HG02970 (cell line): ENCODE measurements around the gene SPSB1.
"Not testable (repeated sequence)": the region's sequence is repeated elsewhere in the genome, so short reads cannot be mapped to it uniquely, and the experiment has no call there.

Experiments
- ATAC-seq: cut with Tn5 transposase; IDR thresholded peaks from one replicate; pipeline ENCODE4 v1.9.1; 2021; ENCODE audit warnings: mild to moderate bottlenecking, moderate library complexity, moderate number of reproducible peaks; ENCODE audit not compliant: unreplicated experiment, low FRiP score

The SPSB1 gene

DNA sequence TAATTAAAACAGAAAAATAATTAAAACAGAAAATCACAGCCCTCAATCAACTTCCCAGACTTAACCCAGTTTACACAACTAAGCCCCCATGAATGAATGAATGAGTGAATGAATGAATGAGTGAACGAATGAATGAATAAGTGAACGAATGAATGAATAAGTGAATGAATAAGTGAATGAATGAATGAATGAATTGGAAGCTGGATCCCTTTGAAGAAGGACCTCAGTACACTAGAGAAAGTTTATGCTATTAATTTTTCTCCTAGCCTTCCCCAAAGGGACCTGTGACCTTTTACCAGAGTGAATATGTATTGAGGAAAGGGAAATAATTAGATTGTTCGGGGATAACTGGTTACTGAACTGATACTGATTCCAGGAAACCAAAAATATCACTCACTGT lies 5.6 kb downstream of the SPSB1 start:
- no peak for ATAC-seq

DNA sequence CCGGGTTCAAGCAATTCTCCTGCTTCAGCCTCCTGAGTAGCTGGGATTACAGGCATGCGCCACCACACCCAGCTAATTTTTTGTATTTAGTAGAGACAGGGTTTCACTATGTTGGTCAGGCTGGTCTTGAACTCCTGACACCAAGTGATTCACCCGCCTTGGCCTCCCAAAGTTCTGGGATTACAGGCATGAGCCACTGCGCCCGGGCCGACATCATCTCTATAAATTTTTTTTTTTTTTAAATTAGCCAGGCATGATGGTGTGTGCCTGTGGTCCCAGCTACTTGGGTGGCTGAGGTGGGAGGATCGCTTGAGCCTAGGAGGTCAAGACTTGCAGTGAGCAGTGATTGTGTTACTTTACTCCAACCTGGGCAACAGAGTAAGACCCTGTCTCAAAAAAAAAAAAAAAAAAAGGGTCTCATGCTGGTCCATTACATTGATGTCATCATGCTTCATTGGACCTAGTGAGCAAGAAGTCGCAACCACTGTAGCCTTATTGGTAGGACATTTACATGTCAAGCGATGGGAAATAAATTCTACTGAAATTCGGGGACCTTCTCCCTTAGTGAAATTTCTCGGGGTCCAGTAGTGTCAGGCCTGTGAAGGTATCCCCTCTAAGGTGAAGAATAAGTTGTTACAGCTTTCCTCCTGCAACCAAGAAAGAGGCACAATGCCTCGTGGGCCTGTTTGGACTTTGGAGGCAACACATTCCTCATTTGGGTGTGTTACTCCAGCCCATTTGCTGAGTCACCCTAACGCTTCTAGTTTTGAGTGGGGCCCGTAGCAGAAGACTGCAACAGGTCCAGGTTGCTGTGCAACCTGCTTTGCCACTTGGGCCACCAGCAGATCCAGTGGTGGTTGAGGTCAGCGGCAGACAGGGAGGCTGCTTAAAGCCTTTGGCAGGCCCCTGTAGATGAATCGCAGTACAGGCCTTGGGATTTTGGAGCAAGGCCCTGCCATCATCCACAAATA lies 7.2 kb downstream of the SPSB1 start:
- ATAC-seq = not testable (repeated sequence)

DNA sequence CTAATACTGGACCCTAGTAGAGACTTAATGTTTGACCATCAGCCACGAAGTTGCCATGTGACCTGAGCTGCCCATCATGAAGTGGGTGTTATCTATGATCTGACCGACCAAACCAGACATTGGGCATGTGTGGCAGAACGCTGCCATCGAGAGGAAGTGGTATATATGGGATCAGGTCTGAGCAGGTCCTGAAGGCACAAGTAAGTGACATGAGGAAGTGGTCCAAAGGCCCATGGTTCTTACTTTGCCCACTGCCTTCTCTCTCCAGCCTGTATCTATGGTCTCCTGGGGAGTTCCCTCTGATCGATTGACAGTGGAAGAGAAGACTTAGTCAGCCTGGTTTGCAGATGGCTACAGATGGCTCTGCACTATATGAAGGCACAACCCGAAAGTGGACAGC lies 7.9 kb downstream of the SPSB1 start:
- ATAC-seq = no peak

GRCh38 chr1:9302745-9303524 lies 10.2 kb downstream of the SPSB1 start:
- no peak for ATAC-seq

DNA sequence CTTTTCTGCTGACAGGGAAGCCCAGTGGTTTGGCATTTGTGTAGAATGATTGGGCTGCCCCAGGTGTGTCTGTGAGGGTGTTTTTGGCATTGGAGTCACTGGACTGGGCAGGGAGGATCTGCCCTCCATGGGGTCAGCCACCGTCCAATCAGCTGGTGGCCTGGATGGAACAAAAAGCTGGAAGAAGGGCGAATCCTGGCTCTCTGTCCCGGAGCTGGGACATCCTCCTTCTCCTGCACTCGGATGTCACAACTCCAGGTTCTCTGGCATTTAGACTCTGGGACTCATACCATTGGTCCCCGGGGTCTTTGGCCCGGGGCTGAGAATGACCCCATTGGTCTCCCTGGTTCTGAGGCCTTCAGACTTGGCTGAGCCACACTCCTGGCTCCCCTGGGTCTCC lies 11.2 kb downstream of the SPSB1 start:
- ATAC-seq = no peak

GRCh38 chr1:9305216-9305615 lies 12.5 kb downstream of the SPSB1 start:
- no peak for ATAC-seq

DNA sequence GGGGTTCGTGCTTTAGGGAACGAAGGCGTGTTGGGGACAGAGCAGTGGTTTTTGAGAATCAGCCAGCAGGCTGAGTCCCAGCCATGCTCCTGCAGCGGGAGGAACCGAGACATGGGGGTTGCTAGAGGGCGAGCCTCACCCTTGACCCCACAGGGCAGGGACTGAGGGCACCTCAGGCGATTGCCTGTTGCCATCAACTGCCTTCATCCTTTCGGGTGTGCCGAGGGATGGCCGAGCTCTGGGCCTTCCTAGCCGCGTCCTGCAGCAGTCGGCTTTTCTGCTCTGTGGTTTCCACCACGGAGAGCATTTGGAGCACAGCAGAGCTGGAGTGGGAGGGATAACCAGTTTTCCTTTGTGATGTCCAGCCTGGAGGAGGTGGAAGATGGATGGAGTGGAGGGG lies 13.3 kb downstream of the SPSB1 start:
- ATAC-seq = no peak

DNA sequence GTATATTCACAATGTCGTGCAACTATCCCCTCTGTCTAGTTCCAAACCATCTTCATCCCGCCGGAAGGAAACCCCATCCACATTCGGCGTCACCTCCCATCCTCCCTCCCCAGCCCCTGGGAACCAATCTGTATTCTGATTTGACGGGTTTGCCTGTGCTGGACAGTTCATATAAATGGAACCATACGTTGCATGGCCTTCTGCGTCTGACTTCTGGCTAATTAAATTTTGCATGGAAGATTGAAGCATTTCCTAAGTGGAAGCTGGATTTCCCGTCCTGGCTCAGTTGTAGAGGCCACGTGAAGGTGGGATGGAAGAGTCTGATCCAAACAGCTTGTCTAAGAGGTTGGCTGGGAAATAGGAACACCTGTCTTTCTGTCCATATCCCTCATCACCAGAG lies 14.6 kb downstream of the SPSB1 start:
- no peak for ATAC-seq

DNA sequence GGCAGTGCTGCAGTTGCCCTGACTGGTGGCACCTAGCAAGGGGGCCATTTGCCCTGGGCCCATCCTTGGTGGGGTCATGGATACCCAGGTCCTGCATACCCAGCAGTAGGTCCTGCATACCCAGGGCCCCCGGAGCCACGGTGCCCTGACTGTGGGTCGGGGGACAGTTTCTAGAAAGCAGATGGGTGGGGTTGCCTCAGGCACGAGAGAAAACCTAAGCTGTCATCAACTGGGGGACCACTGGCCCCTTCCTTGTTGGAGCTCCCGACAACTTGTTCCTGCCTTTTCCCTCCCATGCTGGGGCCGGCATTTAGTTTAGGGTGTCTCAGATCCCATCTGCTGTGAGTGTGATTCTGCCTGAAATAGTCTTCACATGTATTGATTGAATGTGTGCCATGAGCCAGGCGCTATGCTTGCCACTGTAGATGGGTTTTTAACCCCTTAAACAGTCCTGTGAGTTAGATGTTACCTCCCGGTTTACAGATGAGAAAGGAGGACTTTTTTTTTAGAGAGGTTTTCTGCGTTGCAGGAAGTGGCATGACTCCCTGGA lies 15.6 kb downstream of the SPSB1 start:
- ATAC-seq = no peak

DNA sequence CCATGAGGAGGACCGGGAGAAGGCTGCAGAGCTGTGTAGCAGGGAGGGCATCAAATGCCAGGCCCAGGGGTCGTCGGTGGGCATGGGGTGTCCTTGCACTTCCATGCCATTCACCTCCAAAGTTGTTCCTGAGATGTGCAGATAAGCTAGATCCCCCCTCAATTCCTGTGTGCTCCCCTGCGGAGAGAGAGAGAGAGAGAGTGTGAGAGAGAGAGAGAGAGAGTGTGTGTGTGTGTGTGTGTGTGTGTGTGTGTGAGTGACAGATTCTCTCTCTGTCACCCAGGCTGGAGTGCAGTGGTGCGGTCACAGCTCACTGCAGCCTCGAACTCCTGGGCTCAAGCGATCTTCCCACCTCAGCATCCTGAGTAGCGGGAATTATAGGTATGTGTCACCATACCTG lies 16.4 kb downstream of the SPSB1 start:
- no peak for ATAC-seq

DNA sequence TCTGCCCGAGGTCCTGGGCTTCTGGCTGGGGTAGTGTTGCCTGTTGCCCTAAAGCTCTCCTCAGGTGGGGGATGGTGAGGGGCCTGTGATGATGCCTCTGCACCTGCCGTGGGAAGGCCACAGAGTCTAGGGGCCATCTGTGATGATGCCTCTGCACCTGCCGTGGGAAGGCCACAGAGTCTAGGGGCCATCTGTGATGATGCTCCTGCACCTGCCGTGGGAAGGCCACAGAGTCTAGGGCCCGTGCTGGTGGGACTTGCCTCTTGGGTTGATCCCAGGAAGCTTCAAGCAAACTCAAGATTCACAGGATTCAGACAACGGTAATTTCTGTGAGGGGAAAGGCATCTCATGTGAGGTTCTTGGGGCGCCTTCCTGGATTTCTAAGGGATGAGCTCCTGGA lies 17.3 kb downstream of the SPSB1 start:
- ATAC-seq = no peak

DNA sequence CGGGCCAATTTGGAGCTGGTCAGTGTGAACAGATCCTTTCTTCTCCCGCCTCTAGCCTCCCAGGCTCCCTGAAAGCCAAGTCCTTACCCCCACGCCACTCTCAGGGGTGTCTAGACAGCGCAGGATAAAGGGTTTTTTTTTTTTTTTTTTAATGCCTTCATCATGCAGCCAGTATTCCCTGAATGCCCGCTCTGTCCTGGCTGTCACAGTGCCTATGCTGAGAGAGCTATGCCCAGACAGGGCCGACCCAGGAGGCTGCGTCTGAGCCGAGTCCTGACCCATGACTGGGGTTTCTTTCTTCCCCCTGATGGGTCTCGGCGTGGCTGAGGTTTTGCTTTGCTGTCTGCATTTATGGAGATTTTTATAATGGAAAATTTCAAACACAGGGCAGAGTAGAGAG lies 18.3 kb downstream of the SPSB1 start:
- no peak for ATAC-seq

- no peak for ATAC-seq
Measured at GRCh38 chr1:9311479-9311878, 18.8 kb downstream of the SPSB1 start.

- no peak for ATAC-seq
Measured at GRCh38 chr1:9312168-9312720, 19.6 kb downstream of the SPSB1 start.

DNA sequence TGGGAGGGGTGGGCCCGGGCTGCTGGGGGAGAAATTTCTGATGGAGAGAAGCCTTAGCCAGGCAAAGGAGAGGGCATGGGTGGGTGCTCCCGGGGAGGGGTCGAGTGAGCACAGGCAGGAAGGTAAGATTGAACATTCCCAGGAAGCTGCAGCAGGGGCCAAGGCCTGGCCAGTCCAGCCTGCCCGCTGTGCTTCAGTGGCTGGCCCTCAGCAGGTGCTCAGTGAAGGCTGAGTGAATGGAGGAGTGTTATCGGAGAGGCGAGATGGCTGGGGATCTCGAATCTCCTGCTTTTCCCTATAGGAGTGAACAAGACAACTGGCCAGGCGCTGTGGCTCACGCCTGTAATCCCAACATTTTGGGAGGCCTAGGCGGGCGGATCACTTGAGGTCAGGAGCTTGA lies 20.9 kb downstream of the SPSB1 start:
- no peak for ATAC-seq

DNA sequence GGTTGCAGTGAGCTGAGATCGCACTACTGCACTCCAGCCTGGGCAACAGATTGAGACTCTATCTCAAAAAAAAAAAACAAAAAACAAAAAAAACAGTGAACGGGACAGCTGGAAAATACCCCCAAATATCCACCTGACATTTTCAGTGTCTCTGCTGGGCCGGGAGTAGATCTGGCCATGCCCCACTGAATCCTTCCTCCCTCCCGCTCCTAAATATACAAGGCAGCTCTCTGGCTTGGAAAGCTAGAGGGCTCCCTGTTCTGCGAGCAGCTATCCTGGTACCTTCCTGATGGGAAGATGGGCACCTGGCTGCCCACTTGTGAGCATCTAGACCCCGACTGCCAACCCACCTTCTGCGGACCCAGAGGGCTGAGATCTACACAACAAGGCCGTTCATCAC lies 21.4 kb downstream of the SPSB1 start:
- ATAC-seq = no peak

GRCh38 chr1:9314711-9315379 lies 22.2 kb downstream of the SPSB1 start:
- ATAC-seq = no peak

DNA sequence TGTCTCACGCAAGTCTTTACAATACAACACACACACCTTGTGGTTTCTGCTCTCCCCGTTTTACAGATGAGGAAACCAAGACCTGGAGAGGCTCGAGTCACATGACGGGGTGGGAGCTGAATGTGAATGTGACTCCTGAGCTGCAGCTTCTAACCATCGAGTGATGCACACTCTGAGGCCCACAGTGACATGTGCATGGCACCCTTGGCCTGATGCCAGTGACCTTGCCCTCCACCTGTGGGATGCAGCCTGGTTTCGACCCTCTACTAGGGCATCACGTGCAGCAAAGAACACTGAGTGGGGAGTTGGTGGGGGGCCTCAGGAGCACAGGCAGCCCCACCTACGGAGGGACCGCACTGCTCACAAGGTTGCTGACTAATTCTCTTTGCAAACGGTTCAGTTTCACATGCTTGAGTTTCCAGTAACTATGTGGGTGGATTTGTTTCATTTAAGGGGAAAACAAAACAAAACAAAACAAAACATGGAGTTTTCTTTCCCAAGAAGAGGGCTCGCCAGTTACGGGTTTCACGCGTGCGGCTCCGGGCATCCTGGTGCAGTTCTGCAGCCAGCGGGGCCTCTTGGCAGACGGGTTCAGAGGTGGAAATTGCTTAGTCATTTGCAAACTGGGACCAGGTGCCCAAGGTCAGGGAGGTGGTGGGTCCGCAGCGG lies 22.9 kb downstream of the SPSB1 start:
- ATAC-seq = no peak

- ATAC-seq = no peak
Measured at GRCh38 chr1:9316080-9316444, 23.4 kb downstream of the SPSB1 start.

- ATAC-seq = no peak
Measured at GRCh38 chr1:9316512-9316911, 23.8 kb downstream of the SPSB1 start.
